ENCODE results near the gene LRRK1.

LRRK1 gene

DNA sequence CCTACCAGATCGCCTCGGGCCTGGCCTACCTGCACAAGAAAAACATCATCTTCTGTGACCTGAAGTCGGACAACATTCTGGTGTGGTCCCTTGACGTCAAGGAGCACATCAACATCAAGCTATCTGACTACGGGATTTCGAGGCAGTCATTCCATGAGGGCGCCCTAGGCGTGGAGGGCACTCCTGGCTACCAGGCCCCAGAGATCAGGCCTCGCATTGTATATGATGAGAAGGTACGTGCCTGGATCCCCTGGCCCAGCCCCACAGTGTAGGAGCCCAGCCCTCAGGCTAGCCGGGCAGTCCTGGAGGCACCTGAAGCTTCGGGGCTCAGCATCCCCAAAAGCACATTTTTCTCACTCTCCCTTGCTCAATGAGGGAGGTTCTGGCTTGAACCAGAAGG is 135.8 kb downstream of the LRRK1 start:
- TF ChIP-seq CTCF (conservative IDR thresholded peaks at IDR 0.05; ENCODE audit: low read depth) = no peak
- ChIA-PET POLR2A (ENCODE audit: low non-redundant PET) (no interaction called here), CTCF (interaction anchor here (0.9 kb wide), 1 partner anchor 203 kb away, joined by 3 read pairs; no protein-coding TSS in a partner anchor)

DNA sequence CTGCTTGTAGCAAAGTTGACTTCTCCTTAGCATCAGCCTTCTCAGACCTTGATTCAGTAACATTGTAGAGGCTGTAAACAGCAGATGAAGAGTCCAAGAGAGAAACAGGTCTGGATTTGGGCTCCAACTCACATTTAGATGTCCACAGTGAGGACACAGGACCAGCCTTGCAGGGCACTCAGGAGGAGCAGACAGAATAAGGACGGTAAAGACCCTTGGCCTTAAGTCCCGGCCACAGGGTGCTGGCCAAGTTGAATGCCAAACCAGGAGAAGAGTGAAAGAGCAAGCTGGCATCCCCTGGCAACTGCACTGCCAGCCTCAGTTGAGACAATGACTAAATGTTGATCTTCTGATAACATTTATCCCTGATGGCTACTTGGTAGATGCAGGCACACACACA is 136.3 kb downstream of the LRRK1 start:
- TF ChIP-seq CTCF (conservative IDR thresholded peaks at IDR 0.05; ENCODE audit: low read depth) = no peak
- H3K27ac ChIP-seq = no peak overlapping the region
- ChIA-PET POLR2A (ENCODE audit: low non-redundant PET) (no interaction called here), CTCF (interaction anchor here (0.9 kb wide), 1 partner anchor 203 kb away, joined by 3 read pairs; no protein-coding TSS in a partner anchor)
- no peak for DNase-seq (ENCODE audit: low spot score)

More for the DNA sequence above, 135.8 kb downstream of the LRRK1 start:
- no peak overlapping the region for H3K27ac ChIP-seq
- DNase-seq (ENCODE audit: low spot score) = no peak

- DNase-seq (ENCODE audit: low spot score) = no peak
- no peak overlapping the region for H3K27ac ChIP-seq
- POLR2A ChIA-PET (ENCODE audit: low non-redundant PET) = no interaction called here
- CTCF ChIA-PET = interaction anchor here (0.6 kb wide), 1 partner anchor 22 kb away, joined by 5 read pairs; no protein-coding TSS in a partner anchor
- no peak for TF ChIP-seq CTCF (conservative IDR thresholded peaks at IDR 0.05; ENCODE audit: low read depth)
Observed at GRCh38 chr15:101056366-101057334, 137.5 kb downstream of the LRRK1 start.

DNA sequence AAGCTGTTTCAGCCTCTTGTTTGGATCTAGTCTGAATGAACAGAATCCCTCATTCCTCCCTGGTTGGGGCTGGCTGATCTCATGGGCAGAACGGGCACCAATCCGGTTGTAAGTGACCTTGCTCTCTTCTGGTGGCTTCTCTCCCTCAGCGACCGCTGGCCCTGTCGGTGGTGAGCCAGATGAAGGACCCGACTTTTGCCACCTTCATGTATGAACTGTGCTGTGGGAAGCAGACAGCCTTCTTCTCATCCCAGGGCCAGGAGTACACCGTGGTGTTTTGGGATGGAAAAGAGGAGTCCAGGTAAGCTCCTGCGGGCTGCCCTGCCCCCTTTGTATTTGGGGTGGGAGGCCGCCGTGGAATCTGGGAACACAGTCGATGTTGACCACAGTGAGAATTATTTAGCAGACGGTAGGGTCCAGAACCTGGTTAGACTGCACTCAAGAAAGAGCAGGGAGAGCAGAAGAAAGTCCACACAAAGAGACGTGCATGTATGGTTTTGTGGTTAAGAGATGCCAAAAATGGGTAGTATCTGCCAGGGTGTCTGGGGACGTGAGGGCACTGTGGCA is 138.8 kb downstream of the LRRK1 start:
- no peak for TF ChIP-seq CTCF (conservative IDR thresholded peaks at IDR 0.05; ENCODE audit: low read depth)
- CTCF ChIA-PET = interaction anchor here (0.6 kb wide), 1 partner anchor 23 kb away, joined by 5 read pairs; no protein-coding TSS in a partner anchor
- DNase-seq (ENCODE audit: low spot score) = no peak
- H3K27ac ChIP-seq = no peak overlapping the region
- POLR2A ChIA-PET (ENCODE audit: low non-redundant PET) = no interaction called here

GRCh38 chr15:101058735-101059134 is 139.6 kb downstream of the LRRK1 start:
- DNase-seq (ENCODE audit: low spot score) = no peak
- ChIA-PET CTCF (interaction anchor here (0.6 kb wide), 1 partner anchor 257 kb away, joined by 3 read pairs; no protein-coding TSS in a partner anchor), POLR2A (ENCODE audit: low non-redundant PET) (no interaction called here)
- no peak overlapping the region for H3K27ac ChIP-seq
- TF ChIP-seq CTCF (conservative IDR thresholded peaks at IDR 0.05; ENCODE audit: low read depth) = no peak
